GM21529 (cell line): ENCODE results near the gene MRPL55.
"Not testable (repeated sequence)": the region's sequence is repeated elsewhere in the genome, so short reads cannot be mapped to it uniquely, and the experiment has no call there.

Experiments used
- ATAC-seq: cut with Tn5 transposase; IDR thresholded peaks from one replicate; pipeline ENCODE4 v1.9.1; 2021; ENCODE audit not compliant: unreplicated experiment

MRPL55 gene

GRCh38 chr1:228125185-228125584, 16.1 kb upstream of the MRPL55 start:
- ATAC-seq = no peak

- ATAC-seq = no peak
Observed at GRCh38 chr1:228123505-228123904, 14.4 kb upstream of the MRPL55 start.

- ATAC-seq = no peak
Observed at GRCh38 chr1:228122921-228123441, 13.9 kb upstream of the MRPL55 start.

GRCh38 chr1:228120857-228121489, 11.9 kb upstream of the MRPL55 start:
- ATAC-seq = no peak

GRCh38 chr1:228120351-228120750, 11.3 kb upstream of the MRPL55 start:
- no peak for ATAC-seq

GRCh38 chr1:228118040-228118439, 8.9 kb upstream of the MRPL55 start:
- no peak for ATAC-seq

- no peak for ATAC-seq
Observed at GRCh38 chr1:228117335-228117734, 8.2 kb upstream of the MRPL55 start.

- no peak for ATAC-seq
Observed at GRCh38 chr1:228114827-228115226, 5.7 kb upstream of the MRPL55 start.

GRCh38 chr1:228112617-228113016, 3.5 kb upstream of the MRPL55 start:
- no peak for ATAC-seq

GRCh38 chr1:228112167-228112566, 3.1 kb upstream of the MRPL55 start:
- ATAC-seq = no peak

GRCh38 chr1:228111315-228111714, 2.2 kb upstream of the MRPL55 start:
- ATAC-seq = not testable (repeated sequence)

GRCh38 chr1:228110556-228110955, 1.5 kb upstream of the MRPL55 start:
- ATAC-seq = no peak

GRCh38 chr1:228109962-228110488, 926 bp upstream of the MRPL55 start:
- ATAC-seq = no peak

GRCh38 chr1:228108742-228109072, 392 bp downstream of the MRPL55 start:
- ATAC-seq = no peak

GRCh38 chr1:228108055-228108690, 926 bp downstream of the MRPL55 start:
- ATAC-seq = no peak

GRCh38 chr1:228107636-228108035, 1.5 kb downstream of the MRPL55 start:
- ATAC-seq = no peak

- no peak for ATAC-seq
Observed at GRCh38 chr1:228106800-228107054, 2.4 kb downstream of the MRPL55 start.

- ATAC-seq = no peak
Observed at GRCh38 chr1:228105996-228106799, 2.9 kb downstream of the MRPL55 start.

GRCh38 chr1:228105270-228105995, 3.7 kb downstream of the MRPL55 start:
- ATAC-seq = no peak

GRCh38 chr1:228104526-228105269, 4.4 kb downstream of the MRPL55 start:
- no peak for ATAC-seq
